ENCODE data around the gene NRL. TPM values are rescaled to one million over a fixed set of nuclear protein-coding genes. Genes with fewer than 3 reads are reported as not detected.

The NRL gene
- total RNA-seq, 4 donors from 2014 or later: 2.1 to 11.7 (median 8.4) TPM

- no peaks in the 10 kb centered on the region for H3K27me3 ChIP-seq
- H3K36me3 ChIP-seq: no peaks in the 10 kb centered on the region
- intact Hi-C loops (cut with DNase I): loop anchor here (2.0 to 5.0 kb wide), 2 partner anchors 32 to 49 kb away; no protein-coding TSS in a partner anchor
- TF ChIP-seq CTCF (IDR thresholded peaks at IDR 0.05): peak; percentile 44 to 96 (median 78)
- TF ChIP-seq POLR2A (IDR thresholded peaks at IDR 0.05): no peak
- 56 to 58% methylated on average over 7 of the region's 7 CpGs for WGBS, 2 donors
- no peaks in the 10 kb centered on the region for H3K9me3 ChIP-seq
- H3K4me3 ChIP-seq (replicated peaks in 1 of 3): no peak overlapping the region
- peak; percentile 73 to 84 for DNase-seq
- no peaks in the 10 kb centered on the region for H3K4me1 ChIP-seq
- no peak overlapping the region for H3K27ac ChIP-seq
Measured at GRCh38 chr14:24058260-24058950, 56.3 kb downstream of the NRL start.

GRCh38 chr14:24057867-24058259, 56.9 kb downstream of the NRL start:
- peak in 1 of 2 donors; percentile 18 for DNase-seq
- Histone ChIP-seq H3K9me3 (no peaks in the 10 kb centered on the region), H3K36me3 (no peaks in the 10 kb centered on the region), H3K27ac (no peak overlapping the region), H3K27me3 (no peaks in the 10 kb centered on the region), H3K4me1 (no peaks in the 10 kb centered on the region), H3K4me3 (replicated peaks in 1 of 3) (no peak overlapping the region)
- WGBS, 2 donors: 57 to 70% methylated on average over 5 to 9 of the region's 14 CpGs
- intact Hi-C loops (cut with DNase I): loop anchor here (2.0 to 5.0 kb wide), 2 partner anchors 33 to 49 kb away; no protein-coding TSS in a partner anchor
- no peak for TF ChIP-seq POLR2A (IDR thresholded peaks at IDR 0.05)
- TF ChIP-seq CTCF (IDR thresholded peaks at IDR 0.05): no peak

DNA sequence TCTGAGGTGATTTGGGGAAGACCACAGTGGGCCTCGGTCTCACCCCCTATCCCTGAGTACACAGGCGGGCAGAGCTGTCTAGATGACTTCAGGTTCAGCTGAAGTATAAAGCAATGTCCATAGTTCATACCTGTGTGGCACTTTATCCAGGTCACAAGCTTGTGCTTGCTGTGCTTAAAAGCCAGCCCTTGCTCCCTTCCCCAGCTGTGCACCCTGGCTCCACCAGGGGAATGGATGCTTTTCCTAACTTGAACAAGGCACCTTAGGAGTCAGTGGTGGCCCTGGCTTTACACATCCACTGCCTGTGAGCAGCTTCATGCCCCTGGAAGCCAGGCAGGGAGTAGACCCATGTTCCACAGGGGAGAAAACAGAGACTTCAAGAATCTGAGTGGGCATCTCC, 57.5 kb downstream of the NRL start:
- TF ChIP-seq POLR2A (IDR thresholded peaks at IDR 0.05): no peak
- no peak for TF ChIP-seq CTCF (IDR thresholded peaks at IDR 0.05)
- 91% methylated on average over 2 of the region's 2 CpGs for WGBS, 2 donors
- H3K4me3 ChIP-seq (replicated peaks in 1 of 3): no peak overlapping the region
- H3K27ac ChIP-seq: no peak overlapping the region
- intact Hi-C loops (cut with DNase I): loop anchor here (5.0 kb wide), 1 partner anchor 50 kb away; no protein-coding TSS in a partner anchor
- no peak for DNase-seq
- H3K27me3 ChIP-seq: no peaks in the 10 kb centered on the region
- peaks cover under 1 to 6% of the 10 kb centered on the region in 2 donors for H3K4me1 ChIP-seq
- H3K9me3 ChIP-seq: no peaks in the 10 kb centered on the region
- H3K36me3 ChIP-seq: no peaks in the 10 kb centered on the region

DNA sequence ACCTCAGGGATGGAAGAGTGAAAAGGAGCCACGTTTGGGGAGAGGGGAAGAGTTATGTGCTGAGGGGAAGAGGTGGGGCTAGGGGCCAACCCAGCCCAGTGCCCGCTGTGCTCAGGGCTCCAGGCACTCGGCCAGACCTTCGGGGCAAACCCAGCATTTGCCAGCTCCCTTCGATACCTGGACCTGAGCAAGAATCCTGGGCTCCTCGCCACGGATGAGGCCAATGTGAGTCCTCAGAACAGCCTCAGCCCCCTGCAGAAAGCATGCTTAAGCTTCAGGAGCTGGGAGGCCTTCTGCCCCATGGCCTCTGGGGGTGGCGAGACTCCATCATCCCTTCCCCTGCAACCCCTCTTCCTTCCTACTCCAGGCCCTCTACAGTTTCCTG, 58.0 kb downstream of the NRL start:
- 67 to 80% methylated on average over 2 to 8 of the region's 8 CpGs for WGBS, 2 donors

More for the DNA sequence above, 58.0 kb downstream of the NRL start:
- H3K36me3 ChIP-seq: no peaks in the 10 kb centered on the region
- no peaks in the 10 kb centered on the region for H3K9me3 ChIP-seq
- no peaks in the 10 kb centered on the region for H3K27me3 ChIP-seq
- peaks cover 4 to 9% of the 10 kb centered on the region in 2 donors for H3K4me1 ChIP-seq
- no peak for TF ChIP-seq POLR2A (IDR thresholded peaks at IDR 0.05)
- TF ChIP-seq CTCF (IDR thresholded peaks at IDR 0.05): no peak
- no peak for DNase-seq
- intact Hi-C loops (cut with DNase I): loop anchor here (5.0 kb wide), 1 partner anchor 51 kb away; no protein-coding TSS in a partner anchor
- H3K27ac ChIP-seq: no peak overlapping the region
- no peak overlapping the region for H3K4me3 ChIP-seq (replicated peaks in 1 of 3)
